ENCODE data around the gene ARHGAP24. TPM values are rescaled to one million over a fixed set of nuclear protein-coding genes. Genes with fewer than 3 reads are reported as not detected.

ARHGAP24 gene
- total and polyA plus RNA-seq, 2 experiments from 2014 or later = 19.5 to 29.6 TPM

DNA sequence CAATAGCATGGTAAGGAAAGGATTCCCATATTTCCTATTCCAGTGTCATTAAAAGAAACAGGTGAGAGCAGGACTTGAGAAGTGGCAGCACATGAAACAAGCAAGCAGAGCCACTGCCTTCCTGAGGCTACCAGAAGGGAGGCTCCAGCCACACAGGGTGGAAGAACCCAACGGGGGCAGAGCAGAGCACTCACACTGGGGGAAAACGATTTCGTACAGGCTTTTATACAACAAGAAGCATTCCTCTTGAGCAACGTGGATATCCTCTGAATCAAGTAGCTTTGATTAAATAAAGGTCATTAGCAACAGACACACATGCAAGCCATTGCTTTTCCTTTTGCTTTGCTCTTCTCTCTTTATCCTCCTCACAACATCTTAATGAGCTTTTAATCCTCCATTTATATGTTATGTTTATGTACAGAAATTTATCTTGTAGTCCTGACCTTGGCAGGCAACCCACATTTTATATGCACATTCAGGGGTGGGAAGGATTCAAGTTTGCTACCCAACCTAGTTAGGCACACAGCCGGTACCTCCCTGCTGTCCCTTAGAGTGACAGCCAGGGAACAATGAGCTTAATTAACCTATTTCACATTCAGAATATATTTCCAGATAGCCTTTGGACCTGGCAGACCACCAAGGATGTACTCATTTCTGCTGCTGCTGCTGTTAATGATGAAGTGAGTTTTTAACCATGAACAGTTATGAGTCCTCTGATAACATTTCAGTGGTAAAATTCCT, 202.1 kb downstream of the ARHGAP24 start:
- H3K27ac ChIP-seq = no peak overlapping the region
- H2AFZ ChIP-seq = no peak overlapping the region
- H3K4me2 ChIP-seq = no peak overlapping the region
- no peaks in the 10 kb centered on the region for H3K9me3 ChIP-seq (ENCODE audit: low read depth)
- no peaks in the 10 kb centered on the region for H3K27me3 ChIP-seq
- no peak for DNase-seq (ENCODE audit: low spot score)
- H3K79me2 ChIP-seq = no peaks in the 10 kb centered on the region
- no peak overlapping the region for H3K4me3 ChIP-seq
- no peaks in the 10 kb centered on the region for H3K36me3 ChIP-seq (replicated peaks; ENCODE audit: insufficient read depth, low read depth)
- no peaks in the 10 kb centered on the region for H4K20me1 ChIP-seq (ENCODE audit: insufficient read depth, poor library complexity, severe bottlenecking)
- no peaks in the 10 kb centered on the region for H3K9me2 ChIP-seq (replicated peaks; ENCODE audit: insufficient read depth)
- TF ChIP-seq, protein P1, sequence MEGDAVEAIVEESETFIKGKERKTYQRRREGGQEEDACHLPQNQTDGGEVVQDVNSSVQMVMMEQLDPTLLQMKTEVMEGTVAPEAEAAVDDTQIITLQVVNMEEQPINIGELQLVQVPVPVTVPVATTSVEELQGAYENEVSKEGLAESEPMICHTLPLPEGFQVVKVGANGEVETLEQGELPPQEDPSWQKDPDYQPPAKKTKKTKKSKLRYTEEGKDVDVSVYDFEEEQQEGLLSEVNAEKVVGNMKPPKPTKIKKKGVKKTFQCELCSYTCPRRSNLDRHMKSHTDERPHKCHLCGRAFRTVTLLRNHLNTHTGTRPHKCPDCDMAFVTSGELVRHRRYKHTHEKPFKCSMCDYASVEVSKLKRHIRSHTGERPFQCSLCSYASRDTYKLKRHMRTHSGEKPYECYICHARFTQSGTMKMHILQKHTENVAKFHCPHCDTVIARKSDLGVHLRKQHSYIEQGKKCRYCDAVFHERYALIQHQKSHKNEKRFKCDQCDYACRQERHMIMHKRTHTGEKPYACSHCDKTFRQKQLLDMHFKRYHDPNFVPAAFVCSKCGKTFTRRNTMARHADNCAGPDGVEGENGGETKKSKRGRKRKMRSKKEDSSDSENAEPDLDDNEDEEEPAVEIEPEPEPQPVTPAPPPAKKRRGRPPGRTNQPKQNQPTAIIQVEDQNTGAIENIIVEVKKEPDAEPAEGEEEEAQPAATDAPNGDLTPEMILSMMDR (IDR thresholded peaks at IDR 0.05; ENCODE audit: poor library complexity) = no peak
- TF ChIP-seq EZH2phosphoT487 (IDR thresholded peaks at IDR 0.05; ENCODE audit: low read depth, severe bottlenecking, unreplicated experiment) (no peak), EZH2 (IDR thresholded peaks at IDR 0.05; ENCODE audit: borderline replicate concordance) (no peak)
- H3K4me1 ChIP-seq (ENCODE audit: insufficient read depth) = peaks cover 5% of the 10 kb centered on the region
- WGBS (ENCODE audit: low lambda C conversion rate, missing lambda C conversion rate) = 66% methylated on average over 5 of the region's 5 CpGs

GRCh38 chr4:85681221-85681657, 206.3 kb downstream of the ARHGAP24 start:
- no peak for TF ChIP-seq EZH2 (IDR thresholded peaks at IDR 0.05; ENCODE audit: borderline replicate concordance)
- TF ChIP-seq EZH2phosphoT487 (IDR thresholded peaks at IDR 0.05; ENCODE audit: low read depth, severe bottlenecking, unreplicated experiment) = no peak
- TF ChIP-seq, protein P1 (IDR thresholded peaks at IDR 0.05; ENCODE audit: poor library complexity) = no peak
- H3K27ac ChIP-seq = no peak overlapping the region
- H3K36me3 ChIP-seq (replicated peaks; ENCODE audit: insufficient read depth, low read depth) = no peaks in the 10 kb centered on the region
- H3K79me2 ChIP-seq = no peaks in the 10 kb centered on the region
- H2AFZ ChIP-seq = no peak overlapping the region
- H3K4me2 ChIP-seq = no peak overlapping the region
- no peak overlapping the region for H3K4me3 ChIP-seq
- H3K4me1 ChIP-seq (ENCODE audit: insufficient read depth) = peaks cover 5% of the 10 kb centered on the region
- WGBS (ENCODE audit: low lambda C conversion rate, missing lambda C conversion rate) = 58% methylated on average over 2 of the region's 2 CpGs
- no peak for DNase-seq (ENCODE audit: low spot score)
- no peaks in the 10 kb centered on the region for H3K9me2 ChIP-seq (replicated peaks; ENCODE audit: insufficient read depth)
- no peaks in the 10 kb centered on the region for H3K9me3 ChIP-seq (ENCODE audit: low read depth)
- H4K20me1 ChIP-seq (ENCODE audit: insufficient read depth, poor library complexity, severe bottlenecking) = no peaks in the 10 kb centered on the region
- H3K27me3 ChIP-seq = no peaks in the 10 kb centered on the region

- DNase-seq (ENCODE audit: low spot score) = no peak
- Histone ChIP-seq H3K4me1 (ENCODE audit: insufficient read depth) (peaks cover 3% of the 10 kb centered on the region), H3K9me3 (ENCODE audit: low read depth) (no peaks in the 10 kb centered on the region), H4K20me1 (ENCODE audit: insufficient read depth, poor library complexity, severe bottlenecking) (no peaks in the 10 kb centered on the region), H3K27ac (no peak overlapping the region), H3K36me3 (replicated peaks; ENCODE audit: insufficient read depth, low read depth) (no peaks in the 10 kb centered on the region), H3K27me3 (no peaks in the 10 kb centered on the region), H3K79me2 (no peaks in the 10 kb centered on the region), H2AFZ (no peak overlapping the region), H3K9me2 (replicated peaks; ENCODE audit: insufficient read depth) (no peaks in the 10 kb centered on the region), H3K4me3 (no peak overlapping the region), H3K4me2 (no peak overlapping the region)
- 93% methylated on average over 3 of the region's 3 CpGs for WGBS (ENCODE audit: low lambda C conversion rate, missing lambda C conversion rate)
- TF ChIP-seq EZH2 (IDR thresholded peaks at IDR 0.05; ENCODE audit: borderline replicate concordance) (no peak), EZH2phosphoT487 (IDR thresholded peaks at IDR 0.05; ENCODE audit: low read depth, severe bottlenecking, unreplicated experiment) (no peak)
- TF ChIP-seq, protein P1 (IDR thresholded peaks at IDR 0.05; ENCODE audit: poor library complexity) = no peak
These were observed 207.0 kb downstream of the ARHGAP24 start for GRCh38 chr4:85681921-85682320.
